SK-N-SH (cell line): Measurements from ENCODE around the gene MAGEA3.

Source experiments
- CHD2 ChIP-seq: fragments of 150-350 bp; IDR thresholded peaks from 2 replicates; pipeline ENCODE4 v1.6.1; 2018; ENCODE audit warnings: low read length; ENCODE audit not compliant: partially characterized antibody
- CTCF ChIP-seq: fragments of 200-600 bp; sonication (generic); IDR thresholded peaks from 2 replicates; pipeline ENCODE4 v1.6.1; 2017; ENCODE audit warnings: antibody characterized with exemption, mild to moderate bottlenecking, moderate library complexity
- ELF1 ChIP-seq: IDR thresholded peaks from 2 replicates; pipeline ENCODE4 v1.4.0; 2012
- EP300 ChIP-seq, 2 experiments: IDR thresholded peaks; 2 replicates each; pipeline versions ENCODE4 v1.4.0 to v1.6.1; 2012; ENCODE audit warnings: borderline replicate concordance in 1 of 2, low read depth in 1 of 2, low read length in 1 of 2
- FOSL2 ChIP-seq: IDR thresholded peaks from 2 replicates; pipeline ENCODE4 v1.4.0; 2012; ENCODE audit warnings: low read depth, mild to moderate bottlenecking, moderate library complexity, borderline replicate concordance
- GATA2 ChIP-seq: sonication (generic); formaldehyde crosslinking; IDR thresholded peaks from 2 replicates; pipeline ENCODE4 v1.5.0; 2020; ENCODE audit warnings: mild to moderate bottlenecking, missing genetic modification reagents
- MAX ChIP-seq: IDR thresholded peaks from 2 replicates; pipeline ENCODE4 v1.4.0; 2012; ENCODE audit warnings: low read depth
- POLR2AphosphoS5 ChIP-seq: IDR thresholded peaks from 2 replicates; pipeline ENCODE4 v1.6.1; 2012; ENCODE audit warnings: low read depth, low read length
- USF2 ChIP-seq: fragments of 150-350 bp; IDR thresholded peaks from 2 replicates; pipeline ENCODE4 v1.6.1; 2017; ENCODE audit warnings: antibody characterized with exemption, low read length, low read depth, borderline replicate concordance

GRCh38 chrX:152735860-152736511, 37.4 kb downstream of the MAGEA3 start:
- TF ChIP-seq CTCF = no peak
- no peak for TF ChIP-seq CHD2
- no peak for TF ChIP-seq MAX
- TF ChIP-seq GATA2 (CRISPR knock-in tag) = no peak
- TF ChIP-seq USF2 = no peak
- TF ChIP-seq ELF1 = no peak
- no peak for TF ChIP-seq EP300 (IDR thresholded peaks at IDR 0.05; ENCODE audit: borderline replicate concordance in 1 of 2, low read depth in 1 of 2, low read length in 1 of 2)
- TF ChIP-seq FOSL2 = no peak
- TF ChIP-seq POLR2AphosphoS5 = no peak
